ENCODE measurements around the gene UBE2S.

DNA sequence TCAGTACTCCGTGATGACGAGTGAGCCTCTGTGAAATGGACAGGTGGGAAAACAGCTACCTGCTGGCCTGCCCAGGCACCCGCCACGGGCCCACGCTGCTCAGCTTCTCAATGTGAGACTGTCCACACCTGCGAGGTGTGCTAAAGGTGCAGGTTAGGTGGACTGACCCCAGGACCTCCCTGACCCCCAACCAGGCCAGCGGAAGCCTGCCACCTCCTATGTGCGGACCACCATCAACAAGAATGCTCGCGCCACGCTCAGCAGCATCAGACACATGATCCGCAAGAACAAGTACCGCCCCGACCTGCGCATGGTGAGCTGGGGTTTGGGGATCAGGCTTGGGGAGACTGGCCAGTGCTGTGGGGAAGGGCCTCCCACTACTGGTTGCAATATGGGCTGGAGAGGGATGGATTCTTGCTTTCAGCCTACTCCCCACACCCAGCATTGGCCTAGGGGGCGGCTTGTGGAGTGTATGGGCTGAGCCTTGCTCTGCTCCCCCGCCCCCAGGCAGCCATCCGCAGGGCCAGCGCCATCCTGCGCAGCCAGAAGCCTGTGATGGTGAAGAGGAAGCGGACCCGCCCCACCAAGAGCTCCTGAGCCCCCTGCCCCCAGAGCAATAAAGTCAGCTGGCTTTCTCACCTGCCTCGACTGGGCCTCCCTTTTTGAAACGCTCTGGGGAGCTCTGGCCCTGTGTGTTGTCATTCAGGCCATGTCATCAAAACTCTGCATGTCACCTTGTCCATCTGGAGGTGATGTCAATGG is 19.7 kb downstream of the UBE2S start:
- TF ChIP-seq, protein P1, sequence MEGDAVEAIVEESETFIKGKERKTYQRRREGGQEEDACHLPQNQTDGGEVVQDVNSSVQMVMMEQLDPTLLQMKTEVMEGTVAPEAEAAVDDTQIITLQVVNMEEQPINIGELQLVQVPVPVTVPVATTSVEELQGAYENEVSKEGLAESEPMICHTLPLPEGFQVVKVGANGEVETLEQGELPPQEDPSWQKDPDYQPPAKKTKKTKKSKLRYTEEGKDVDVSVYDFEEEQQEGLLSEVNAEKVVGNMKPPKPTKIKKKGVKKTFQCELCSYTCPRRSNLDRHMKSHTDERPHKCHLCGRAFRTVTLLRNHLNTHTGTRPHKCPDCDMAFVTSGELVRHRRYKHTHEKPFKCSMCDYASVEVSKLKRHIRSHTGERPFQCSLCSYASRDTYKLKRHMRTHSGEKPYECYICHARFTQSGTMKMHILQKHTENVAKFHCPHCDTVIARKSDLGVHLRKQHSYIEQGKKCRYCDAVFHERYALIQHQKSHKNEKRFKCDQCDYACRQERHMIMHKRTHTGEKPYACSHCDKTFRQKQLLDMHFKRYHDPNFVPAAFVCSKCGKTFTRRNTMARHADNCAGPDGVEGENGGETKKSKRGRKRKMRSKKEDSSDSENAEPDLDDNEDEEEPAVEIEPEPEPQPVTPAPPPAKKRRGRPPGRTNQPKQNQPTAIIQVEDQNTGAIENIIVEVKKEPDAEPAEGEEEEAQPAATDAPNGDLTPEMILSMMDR (IDR thresholded peaks at IDR 0.05) = no peak
- TF ChIP-seq POLR2A (IDR thresholded peaks at IDR 0.05) (no peak), EP300 (IDR thresholded peaks at IDR 0.05) (no peak)

Measured in tibial nerve (tissue), 4 donors.